NCI-H524 treated with DMSO at 0.1 percent for 48 hours (cell line): ENCODE results near the gene ARPC3.
"Not testable (repeated sequence)": the region's sequence is repeated elsewhere in the genome, so short reads cannot be mapped to it uniquely, and the experiment has no call there.

Source experiments
- DNase-seq: peaks from one replicate; lab custom pipeline; 2025; lab: John Stamatoyannopoulos, UW

ARPC3 gene

GRCh38 chr12:110449799-110450497, at the start of gene ARPC3:
Gene ARPC3, minus strand, starts transcription at chr12:110450337. Its CDS starts 77 bp downstream, at chr12:110450260.
- DNase-seq, result peak; percentile 49

GRCh38 chr12:110498984-110499706, 49.0 kb upstream of the ARPC3 start:
- no peak for DNase-seq

GRCh38 chr12:110475426-110475825, 25.3 kb upstream of the ARPC3 start:
- no peak for DNase-seq

- peak; percentile 96 for DNase-seq
These were observed 18.3 kb upstream of the ARPC3 start, which contains the start of the genes FAM216A and GPN3 for GRCh38 chr12:110468214-110469048. Gene FAM216A, plus strand, starts transcription at chr12:110468845. Its CDS starts 31 bp downstream, at chr12:110468876. Gene GPN3, minus strand, starts transcription at chr12:110468257. Its CDS starts 54 bp downstream, at chr12:110468203.

GRCh38 chr12:110467847-110468213, 17.7 kb upstream of the ARPC3 start:
- DNase-seq, result no peak

GRCh38 chr12:110466791-110467190, 16.7 kb upstream of the ARPC3 start:
- no peak for DNase-seq

- not testable (repeated sequence) for DNase-seq
These were observed 15.6 kb upstream of the ARPC3 start for GRCh38 chr12:110465765-110466164.

GRCh38 chr12:110465024-110465423, 14.9 kb upstream of the ARPC3 start:
- DNase-seq, result no peak

- not testable (repeated sequence) for DNase-seq
These were observed 11.1 kb upstream of the ARPC3 start for GRCh38 chr12:110461189-110461588.

GRCh38 chr12:110458756-110459155, 8.6 kb upstream of the ARPC3 start:
- no peak for DNase-seq

- no peak for DNase-seq
These were observed 3.6 kb upstream of the ARPC3 start for GRCh38 chr12:110453569-110454296.

GRCh38 chr12:110451263-110451662, 1.1 kb upstream of the ARPC3 start:
- DNase-seq, result no peak

GRCh38 chr12:110444455-110444854, 5.7 kb downstream of the ARPC3 start:
- DNase-seq, result no peak

GRCh38 chr12:110436231-110436630, 13.9 kb downstream of the ARPC3 start:
- DNase-seq, result no peak

GRCh38 chr12:110431957-110432587, 18.1 kb downstream of the ARPC3 start:
- DNase-seq, result no peak

- not testable (repeated sequence) for DNase-seq
These were observed 20.5 kb downstream of the ARPC3 start for GRCh38 chr12:110429676-110430075.

- DNase-seq, result peak; percentile 53
These were observed 23.7 kb downstream of the ARPC3 start for GRCh38 chr12:110426406-110426805.

- no peak for DNase-seq
These were observed 25.9 kb downstream of the ARPC3 start for GRCh38 chr12:110424237-110424636.

GRCh38 chr12:110421701-110422100, 28.4 kb downstream of the ARPC3 start:
- DNase-seq, result peak; percentile 83

GRCh38 chr12:110421159-110421661, 28.9 kb downstream of the ARPC3 start:
- DNase-seq, result no peak

- not testable (repeated sequence) for DNase-seq
These were observed 29.5 kb downstream of the ARPC3 start for GRCh38 chr12:110420644-110421043.
